GM21360 (cell line): ENCODE data around the gene TBX21.

ENCODE experiments used
- ATAC-seq: cut with Tn5 transposase; IDR thresholded peaks from one replicate; pipeline ENCODE4 v1.9.1; 2021; ENCODE audit warnings: mild to moderate bottlenecking, moderate library complexity; ENCODE audit not compliant: unreplicated experiment

The TBX21 gene

GRCh38 chr17:47712330-47713023, 20.6 kb upstream of the TBX21 start:
- ATAC-seq = no peak

DNA sequence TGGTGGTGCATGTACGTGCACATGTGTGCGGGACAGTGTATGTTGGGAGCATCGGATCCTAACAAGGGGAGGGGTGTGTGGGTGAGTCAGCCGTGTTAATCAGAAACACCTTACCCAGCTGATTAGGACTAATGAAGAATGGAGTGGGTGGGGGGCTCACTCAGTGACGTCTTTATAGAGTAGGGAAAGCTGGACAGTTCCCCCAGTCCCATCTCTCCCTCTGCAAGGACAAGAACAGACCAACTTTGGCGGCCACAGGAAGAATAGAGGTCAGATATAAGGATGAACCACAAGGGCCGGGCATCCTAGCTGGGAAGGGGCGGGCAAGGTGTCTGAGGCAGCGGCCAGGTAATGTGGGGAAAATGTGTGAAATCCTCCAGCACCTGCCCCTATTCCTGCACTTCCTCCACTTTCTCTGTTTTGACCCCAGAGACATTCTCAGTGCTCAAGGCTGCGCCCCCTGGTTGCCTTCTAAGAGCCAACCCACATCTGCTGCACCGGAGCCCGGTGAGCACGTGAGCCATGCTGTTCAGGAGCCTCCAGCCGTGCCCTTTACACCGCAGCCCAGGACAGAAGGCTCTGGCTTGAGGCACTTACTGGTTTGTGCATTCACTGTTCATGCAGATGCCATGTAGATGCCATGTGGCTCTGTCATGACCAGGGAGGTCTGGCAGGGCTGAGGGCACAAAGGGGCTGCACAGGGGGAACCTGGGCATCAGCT, 18.9 kb upstream of the TBX21 start:
- no peak for ATAC-seq

DNA sequence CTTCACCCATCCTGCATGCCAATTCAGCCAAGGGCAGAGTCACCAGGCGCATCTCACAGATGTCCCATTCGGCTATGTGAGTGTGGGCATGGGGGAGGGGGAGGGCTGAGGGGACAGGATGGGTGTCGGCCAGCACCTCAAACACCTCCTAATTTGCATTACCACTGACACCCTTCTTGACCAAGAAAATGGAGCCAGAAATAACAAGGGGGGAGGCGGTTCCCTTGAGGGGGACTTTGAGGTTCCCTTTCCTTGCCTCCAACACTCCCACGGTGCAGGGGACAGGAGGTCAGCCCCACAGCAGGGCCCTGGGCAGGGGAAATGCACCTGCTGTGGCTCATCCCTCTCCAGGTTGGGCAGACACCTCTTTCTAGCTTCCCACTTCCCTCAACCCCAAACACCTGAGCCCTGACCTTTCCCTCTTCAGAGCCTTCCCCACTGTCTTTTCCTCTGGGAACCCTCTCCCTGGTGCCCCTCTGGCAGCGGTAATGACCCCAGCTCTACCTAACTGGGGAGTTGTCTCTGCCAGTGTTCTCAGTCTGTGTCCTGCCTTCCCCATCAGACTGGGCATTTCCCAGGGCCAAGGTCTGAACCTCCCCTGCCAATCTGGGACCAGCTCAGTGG, 18.2 kb upstream of the TBX21 start:
- ATAC-seq = no peak

DNA sequence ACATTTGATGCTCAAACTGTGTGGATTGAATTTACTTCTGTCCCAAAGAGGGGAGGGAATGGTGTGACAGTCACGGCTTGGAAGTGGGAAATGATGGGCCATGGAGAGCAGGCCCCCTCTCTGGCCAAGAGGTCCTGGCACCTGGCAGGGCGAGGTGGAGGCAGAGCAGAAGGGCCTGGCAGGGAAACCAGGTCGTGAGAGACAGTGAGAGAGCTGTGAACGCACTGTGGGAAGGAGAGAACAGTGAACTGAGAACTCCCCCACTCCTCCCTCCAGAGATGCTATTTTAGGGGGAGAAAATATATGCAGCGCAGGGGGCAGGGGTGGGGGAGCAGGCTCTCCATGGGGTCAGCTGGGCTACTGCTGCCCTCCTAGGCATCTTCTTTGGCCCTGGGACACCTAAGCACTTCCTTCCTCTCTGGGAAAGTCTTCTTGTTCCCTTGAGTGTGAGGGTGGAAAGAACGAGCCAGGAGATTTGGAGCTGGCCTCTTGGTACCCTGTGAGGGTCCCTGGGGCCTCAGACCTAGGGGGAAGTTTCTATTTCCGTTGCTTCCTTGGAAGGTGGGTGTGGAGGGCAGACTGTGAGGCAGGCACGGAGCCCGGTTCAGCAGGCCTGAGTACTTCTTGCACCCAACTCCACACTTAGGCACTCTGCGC, 17.2 kb upstream of the TBX21 start:
- no peak for ATAC-seq

DNA sequence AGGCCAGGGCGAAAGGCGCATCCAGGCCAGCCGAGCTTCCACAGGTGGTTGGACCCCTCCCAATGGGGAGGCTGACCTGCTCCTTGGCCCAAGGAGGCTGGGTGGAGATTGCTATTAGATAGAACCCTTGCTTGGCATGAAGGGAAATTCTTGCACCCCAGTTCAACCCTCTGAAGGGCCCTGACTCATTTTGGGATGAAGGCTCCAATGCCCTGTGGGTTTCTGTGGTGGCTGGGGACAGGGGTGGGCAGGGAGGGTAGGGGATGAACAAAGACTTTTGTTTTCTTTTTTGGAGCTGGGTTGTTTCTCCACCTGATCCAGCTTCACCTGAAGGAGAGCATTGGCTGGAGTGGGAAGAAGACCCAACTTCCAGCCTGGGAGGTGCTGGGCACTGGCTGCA, 16.7 kb upstream of the TBX21 start:
- no peak for ATAC-seq

DNA sequence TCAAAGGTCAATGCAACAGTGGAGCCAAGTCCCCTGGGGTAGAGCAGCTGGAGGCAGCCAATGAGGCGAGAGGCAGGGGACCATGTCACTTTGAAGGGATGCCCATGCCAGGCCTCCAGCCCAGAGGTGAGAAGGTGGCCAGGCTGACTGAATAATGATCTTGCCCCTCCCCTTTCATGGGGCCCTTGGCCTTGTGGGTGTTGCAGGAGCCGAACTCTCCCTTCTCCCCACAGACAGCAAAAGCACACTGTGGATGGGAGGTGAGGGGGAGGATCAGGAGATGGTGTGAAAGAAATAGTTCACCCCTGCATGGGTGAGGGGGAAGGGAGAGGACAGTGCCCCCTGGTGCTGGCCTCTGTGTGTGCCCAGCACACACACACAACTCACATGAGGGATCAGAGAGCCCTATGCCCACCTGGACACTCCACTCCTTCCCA, 15.8 kb upstream of the TBX21 start:
- ATAC-seq = no peak

DNA sequence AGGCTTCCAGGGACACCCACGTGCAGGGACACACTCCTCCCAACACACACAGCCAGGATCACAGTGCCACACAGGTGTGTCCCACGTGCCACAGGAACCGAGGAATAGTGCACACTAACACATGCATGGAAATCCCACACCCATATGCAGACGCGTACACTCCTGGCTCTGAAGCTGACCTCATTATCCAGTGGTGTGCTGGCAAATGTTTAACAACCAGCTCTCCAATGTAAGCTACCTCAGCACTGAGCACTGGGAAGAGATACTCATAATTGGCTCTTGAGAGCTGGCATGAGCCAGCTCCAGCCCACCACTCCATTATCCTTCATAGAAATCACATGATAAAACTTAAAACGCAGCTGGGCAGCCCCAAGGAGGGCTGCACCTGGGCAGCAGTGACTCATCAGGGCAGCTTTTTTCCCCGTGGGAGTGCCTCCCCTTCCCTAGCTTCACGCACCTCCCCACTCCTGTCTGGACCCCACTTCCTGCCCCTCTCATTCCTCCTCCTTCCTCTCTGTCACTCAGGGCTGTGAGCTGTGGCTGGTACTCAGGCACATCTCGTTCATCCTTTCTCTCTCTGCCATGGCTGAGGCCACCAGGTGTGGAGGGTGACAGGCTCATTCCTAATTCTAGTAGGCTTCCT, 14.9 kb upstream of the TBX21 start:
- ATAC-seq = no peak

- no peak for ATAC-seq
Measured at GRCh38 chr17:47718634-47719405, 14.2 kb upstream of the TBX21 start.

DNA sequence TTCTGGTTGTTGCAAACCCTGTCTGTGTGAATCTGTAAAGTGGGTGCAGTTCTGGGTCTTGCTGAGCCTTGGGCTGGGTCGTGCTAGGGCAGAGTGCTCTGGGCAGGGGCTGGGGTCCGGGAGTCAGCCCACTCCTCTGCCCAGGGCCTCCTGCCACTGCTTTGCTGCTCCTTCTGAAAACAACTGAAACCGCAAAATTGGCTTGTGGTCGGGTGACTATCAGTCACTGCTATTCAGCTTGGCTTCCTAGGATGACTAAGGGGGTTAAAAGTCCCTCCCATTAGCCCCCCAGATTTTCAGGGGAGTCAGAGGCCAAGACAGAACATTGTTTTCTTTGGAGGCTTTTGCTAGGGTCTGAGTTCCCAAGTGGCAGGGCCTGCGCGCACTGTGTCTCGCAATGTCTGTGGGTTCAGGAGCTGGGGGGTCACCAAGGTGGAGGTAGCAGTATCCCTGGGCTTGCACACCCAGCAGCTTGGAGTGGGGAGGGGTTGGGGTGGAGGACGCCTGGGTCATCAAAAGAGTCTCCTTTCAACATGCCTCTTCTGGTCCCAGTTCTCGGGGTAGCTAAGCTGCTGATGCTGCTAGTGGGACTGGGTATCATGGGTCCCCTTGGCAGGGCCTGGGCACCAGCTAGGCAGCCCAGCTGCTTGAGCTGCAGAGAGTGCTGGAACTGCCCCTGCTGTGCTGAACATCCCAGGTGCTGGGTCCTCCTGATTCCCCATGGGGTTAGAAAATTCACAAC, 13.5 kb upstream of the TBX21 start:
- no peak for ATAC-seq

- no peak for ATAC-seq
Measured at GRCh38 chr17:47720196-47720595, 12.8 kb upstream of the TBX21 start.

DNA sequence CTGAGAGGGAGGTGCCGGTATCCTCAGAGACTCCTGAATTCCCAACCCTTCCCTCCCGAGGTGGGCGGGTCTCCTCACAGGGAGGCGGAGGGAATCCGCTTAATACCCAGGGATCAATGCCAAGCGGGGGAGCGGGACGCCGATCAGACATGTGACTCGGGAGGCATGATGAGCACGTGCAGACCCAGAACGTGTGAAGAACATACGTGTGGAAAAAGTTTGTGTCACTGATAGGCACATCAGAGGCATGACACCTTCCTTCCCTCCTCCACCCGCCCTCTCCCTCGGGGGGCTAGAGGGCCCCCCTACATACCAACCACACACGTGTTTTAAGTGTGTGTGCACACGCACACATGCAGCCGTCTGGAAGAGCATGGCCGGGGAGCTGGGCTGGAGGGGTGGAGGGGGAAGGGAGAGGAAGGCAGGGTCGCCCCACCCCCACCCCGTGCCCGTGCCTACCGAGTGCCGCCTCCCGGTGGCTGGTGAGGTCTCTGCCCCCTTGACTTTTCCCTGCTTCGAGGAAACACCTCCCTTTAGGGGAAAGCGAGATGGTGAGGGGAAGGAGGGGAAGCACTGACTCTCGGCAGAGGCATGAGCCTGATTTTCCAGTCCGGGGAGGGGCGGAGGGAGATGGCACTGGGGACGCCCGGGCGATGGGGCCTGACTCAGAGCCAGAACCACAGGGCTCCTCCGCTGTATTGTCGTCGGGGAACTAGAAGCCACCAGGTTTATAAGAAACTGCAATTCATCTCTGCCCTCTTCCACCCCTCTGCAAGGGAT, 12.1 kb upstream of the TBX21 start:
- no peak for ATAC-seq

- no peak for ATAC-seq
Measured at GRCh38 chr17:47721725-47722124, 11.3 kb upstream of the TBX21 start.

DNA sequence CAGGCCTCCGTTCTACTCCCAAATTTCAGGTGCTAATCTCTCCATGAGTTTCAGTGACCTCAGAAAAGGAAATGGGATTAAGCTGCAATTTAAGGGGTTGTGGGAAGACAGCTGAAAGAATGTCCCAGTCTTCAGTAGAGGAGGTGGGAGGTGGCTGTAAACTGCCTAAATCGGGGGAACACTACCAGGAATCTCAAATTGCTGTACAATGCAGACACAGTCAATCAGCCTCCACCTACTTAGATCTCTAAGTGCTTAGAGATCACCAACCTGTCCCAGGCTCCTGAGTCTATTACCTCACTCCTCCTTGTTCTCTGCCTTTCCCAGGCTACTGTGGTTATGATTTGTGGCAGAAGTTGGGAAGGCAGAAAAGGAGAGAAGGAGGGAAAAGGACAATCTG, 8.3 kb upstream of the TBX21 start:
- ATAC-seq = no peak

DNA sequence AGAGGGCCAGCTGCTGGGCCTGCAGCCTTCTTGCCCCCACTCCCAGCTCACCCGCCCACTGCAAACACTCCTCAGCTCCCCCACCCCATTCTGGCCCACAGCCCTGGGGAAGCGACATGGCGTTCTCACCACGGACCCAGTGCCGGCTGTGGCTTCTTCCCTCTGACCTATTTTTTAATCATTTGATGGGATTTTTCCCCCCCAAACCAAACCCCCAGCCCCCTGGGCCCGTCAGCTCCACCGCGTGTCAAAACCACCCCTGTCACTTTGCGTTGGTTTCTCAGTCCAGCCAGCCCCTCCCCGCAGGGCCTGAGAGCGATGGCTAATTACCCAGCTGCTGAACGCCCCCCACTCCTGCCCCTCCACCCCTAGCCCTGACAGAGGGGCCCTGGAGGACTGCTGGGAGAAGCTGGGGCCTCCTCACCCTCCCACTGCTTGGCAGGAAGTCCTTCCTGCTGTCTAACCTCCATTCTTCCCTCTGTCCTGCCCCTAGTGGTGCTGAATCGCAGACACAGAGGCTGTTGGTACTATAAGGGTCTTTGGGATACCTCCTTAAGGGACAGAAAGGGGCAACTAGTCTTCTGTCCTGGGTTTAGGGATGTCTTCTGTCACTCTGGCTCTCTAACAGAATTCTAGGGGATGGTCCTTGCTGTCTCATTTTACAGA, 7.5 kb upstream of the TBX21 start:
- ATAC-seq = no peak

GRCh38 chr17:47726796-47727703, 6.0 kb upstream of the TBX21 start:
- no peak for ATAC-seq

DNA sequence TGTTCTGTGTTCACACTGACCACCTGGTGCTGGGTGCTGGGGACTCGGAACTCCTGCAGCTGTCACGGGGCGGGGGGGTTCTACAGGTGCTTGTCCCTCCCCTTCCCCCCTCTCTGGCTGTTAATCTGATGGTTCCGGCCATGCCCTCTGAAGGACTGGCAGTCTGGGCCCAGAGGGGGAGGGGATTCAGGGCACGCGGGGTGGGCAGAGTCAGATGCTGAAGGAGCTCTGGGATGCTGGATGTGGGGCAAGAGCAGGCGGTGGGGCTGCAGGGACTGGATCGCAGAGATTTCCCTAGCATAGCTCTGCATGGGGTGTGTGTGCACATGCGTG, 5.4 kb upstream of the TBX21 start:
- no peak for ATAC-seq

DNA sequence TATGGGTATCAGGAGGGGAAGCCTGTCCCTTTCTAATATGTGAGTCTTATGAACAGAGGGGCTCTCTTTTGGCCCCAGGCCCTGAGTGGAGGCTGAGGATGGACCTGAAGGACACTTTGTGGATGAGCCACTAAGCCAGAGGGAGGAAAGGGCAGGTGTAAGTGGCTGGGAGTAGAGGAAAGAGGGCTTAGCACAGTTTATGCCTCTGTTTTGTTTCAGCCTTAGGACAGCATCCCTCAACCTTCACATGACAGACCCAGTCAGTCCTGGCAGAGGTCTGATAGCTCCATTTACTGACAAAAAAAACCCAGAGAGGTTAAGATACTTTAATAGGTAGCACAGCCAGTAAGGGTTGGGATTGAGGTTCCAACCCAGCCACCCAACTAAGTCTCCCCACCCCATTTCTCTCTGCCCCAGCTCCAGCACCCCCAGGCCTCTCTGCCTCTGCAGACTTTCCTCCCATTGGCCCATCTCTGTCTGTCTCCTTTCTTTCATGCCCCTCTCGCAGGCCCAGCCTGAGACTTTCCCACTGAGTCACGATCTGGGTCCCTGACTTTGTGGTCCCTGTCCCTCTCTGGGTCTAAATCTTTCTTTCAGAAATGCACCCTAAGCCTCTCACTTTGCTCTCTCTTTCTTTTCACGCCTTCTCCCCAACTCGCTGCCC, 4.7 kb upstream of the TBX21 start:
- ATAC-seq = no peak
